Measurements from ENCODE around the gene SAV1. TPM values are rescaled to one million over a fixed set of nuclear protein-coding genes. Genes with fewer than 3 reads are reported as not detected.
"Not testable (repeated sequence)": the region's sequence is repeated elsewhere in the genome, so short reads cannot be mapped to it uniquely, and the experiment has no call there.

Gene SAV1
- total and polyA plus RNA-seq, 2 of the 4 experiments (the other 2 are of a cell fraction), result 17.0 to 18.8 TPM

GRCh38 chr14:50624947-50625346, 43.2 kb downstream of the SAV1 start:
- BruUV-seq (replicated peaks); H3K27ac ChIP-seq (ENCODE audit: insufficient read depth, low read length); intact Hi-C loops (cut with micrococcal nuclease); in situ Hi-C loops (cut with MboI; ENCODE audit: low sequenced_read_pairs); H2BK120ac ChIP-seq (ENCODE audit: low read depth, low read length); H2BK20ac ChIP-seq (ENCODE audit: low read depth, low read length); H2AK5ac ChIP-seq (ENCODE audit: low read depth, low read length); H4K5ac ChIP-seq (ENCODE audit: low read depth, low read length); H2BK15ac ChIP-seq (ENCODE audit: low read depth, low read length); H4K8ac ChIP-seq (ENCODE audit: low read depth in 2 of 2, low read length in 2 of 2); CTCF ChIA-PET; DNase-seq; POLR2A ChIA-PET (ENCODE audit: unreplicated experiment); H3K14ac ChIP-seq (replicated peaks; ENCODE audit: low read depth, low read length); H2AK9ac ChIP-seq (replicated peaks; ENCODE audit: low read depth, low read length, poor library complexity); dilution Hi-C loops (cut with HindIII; ENCODE audit: low sequenced_read_pairs, unreplicated experiment); H2AFZ ChIP-seq (replicated peaks; ENCODE audit: low read length, poor library complexity); H3K4me2 ChIP-seq (ENCODE audit: low read depth, low read length); H3K9me3 ChIP-seq (ENCODE audit: control insufficient read depth, insufficient read depth, low read length); H3K27me3 ChIP-seq (ENCODE audit: control insufficient read depth, insufficient read depth, low read length); H2BK5ac ChIP-seq (ENCODE audit: low read depth, low read length, poor library complexity, severe bottlenecking); H3K18ac ChIP-seq (ENCODE audit: low read depth, low read length); H3K4ac ChIP-seq (ENCODE audit: low read depth, low read length); H3K9ac ChIP-seq (ENCODE audit: low read depth, low read length); H3K4me3 ChIP-seq (ENCODE audit: insufficient read depth, low read depth, low read length); H3K36me3 ChIP-seq (ENCODE audit: control insufficient read depth, insufficient read depth, low read length); H3K79me1 ChIP-seq (ENCODE audit: low read depth in 1 of 2, low read length in 2 of 2); H4K20me1 ChIP-seq (ENCODE audit: insufficient read depth, low read length); H3K56ac ChIP-seq (ENCODE audit: extremely low read depth, insufficient read depth, low read length); H3K23ac ChIP-seq (ENCODE audit: low read depth, low read length); H3K9me1 ChIP-seq (ENCODE audit: insufficient read depth, low read length); ATAC-seq (ENCODE audit: low read depth); H3K4me1 ChIP-seq (ENCODE audit: control insufficient read depth, insufficient read depth, low read length); H4K91ac ChIP-seq (ENCODE audit: insufficient read depth, low read depth, low read length): not testable (repeated sequence)
- 100% methylated on average over 3 of the region's 4 CpGs; no CpG with 5 or more reads in 1 of the 2 experiments for WGBS, 2 experiments (ENCODE audit: extremely low coverage in 2 of 2, insufficient read length in 1 of 2)
- TF ChIP-seq MAFK (IDR thresholded peaks at IDR 0.05; ENCODE audit: low read depth, low read length), result peak; percentile 63
